GM12891 (cell line): Measurements from ENCODE around the gene ZNF248.
"Not testable (repeated sequence)": the region's sequence is repeated elsewhere in the genome, so short reads cannot be mapped to it uniquely, and the experiment has no call there.

Source experiments
- DNase-seq: peaks from one replicate; pipeline ENCODE4 v3.0.0; 2011; ENCODE audit warnings: low spot score; ENCODE audit not compliant: insufficient read length
- FAIRE-seq: peaks from 2 replicates; lab custom pipeline; 2011; peaks lifted over from hg19 to GRCh38; lab: Jason Lieb, UNC
- PAX5 ChIP-seq: IDR thresholded peaks from 2 replicates; pipeline ENCODE4 v1.6.1; 2011; ENCODE audit warnings: low read length, moderate library complexity, mild to moderate bottlenecking; ENCODE audit not compliant: insufficient read depth, severe bottlenecking
- POLR2A ChIP-seq: IDR thresholded peaks from 2 replicates; pipeline ENCODE4 v1.6.1; 2011; ENCODE audit warnings: low read depth, low read length, control low read depth
- POLR2AphosphoS5 ChIP-seq: IDR thresholded peaks from 2 replicates; pipeline ENCODE4 v1.6.1; 2011; ENCODE audit warnings: low read depth, low read length, control low read depth
- POU2F2 ChIP-seq: IDR thresholded peaks from 2 replicates; pipeline ENCODE4 v1.6.1; 2011; ENCODE audit warnings: low read depth, mild to moderate bottlenecking, control low read depth, low read length, moderate library complexity
- SPI1 ChIP-seq: IDR thresholded peaks from 2 replicates; pipeline ENCODE4 v1.6.1; 2011; ENCODE audit warnings: low read depth, low read length, control low read depth
- TAF1 ChIP-seq: IDR thresholded peaks from 2 replicates; pipeline ENCODE4 v1.6.1; 2011; ENCODE audit warnings: low read depth, low read length, control low read depth

Gene ZNF248

DNA sequence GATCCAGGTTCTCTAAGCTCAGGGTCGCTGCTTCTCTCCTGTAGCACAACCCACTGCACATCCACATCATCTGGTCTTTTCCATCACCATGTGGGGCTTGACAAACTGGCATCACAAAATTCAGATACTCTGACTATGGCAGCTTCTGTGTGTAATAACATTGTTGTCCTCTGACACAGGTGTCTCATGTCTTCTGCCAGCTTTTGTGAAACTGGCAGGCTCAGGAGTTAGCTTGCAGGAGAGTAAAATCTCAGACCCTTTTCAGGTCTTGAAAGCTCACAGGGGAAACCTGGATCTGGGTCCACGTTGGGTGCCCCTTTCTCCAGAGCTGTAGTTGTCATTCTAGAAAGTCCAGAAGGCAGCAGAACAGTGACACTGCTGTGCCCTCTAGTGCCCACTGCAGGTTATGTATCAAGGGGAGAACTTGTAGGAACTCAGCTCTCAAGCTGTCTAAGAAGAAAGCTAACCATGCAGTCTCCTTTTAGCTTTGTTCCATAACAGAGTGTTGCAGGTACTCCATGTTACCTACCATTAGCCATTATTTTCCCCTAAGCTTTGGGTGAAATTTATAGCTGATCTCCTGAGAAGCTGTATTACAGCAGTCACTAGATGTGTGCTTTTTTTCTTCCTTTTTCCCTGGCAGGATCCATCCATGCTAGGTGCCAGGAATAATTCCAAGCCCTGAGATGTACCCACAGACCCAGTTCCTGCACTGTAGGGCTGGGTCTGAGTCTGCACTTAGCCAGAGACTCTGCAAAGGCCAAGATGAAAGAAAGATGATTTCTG is 102.7 kb downstream of the ZNF248 start:
- DNase-seq: no peak
- FAIRE-seq: no peak
- TF ChIP-seq POLR2A: no peak
- TF ChIP-seq PAX5: no peak
- TF ChIP-seq POLR2AphosphoS5: no peak
- TF ChIP-seq TAF1: no peak
- no peak for TF ChIP-seq POU2F2
- no peak for TF ChIP-seq SPI1

DNA sequence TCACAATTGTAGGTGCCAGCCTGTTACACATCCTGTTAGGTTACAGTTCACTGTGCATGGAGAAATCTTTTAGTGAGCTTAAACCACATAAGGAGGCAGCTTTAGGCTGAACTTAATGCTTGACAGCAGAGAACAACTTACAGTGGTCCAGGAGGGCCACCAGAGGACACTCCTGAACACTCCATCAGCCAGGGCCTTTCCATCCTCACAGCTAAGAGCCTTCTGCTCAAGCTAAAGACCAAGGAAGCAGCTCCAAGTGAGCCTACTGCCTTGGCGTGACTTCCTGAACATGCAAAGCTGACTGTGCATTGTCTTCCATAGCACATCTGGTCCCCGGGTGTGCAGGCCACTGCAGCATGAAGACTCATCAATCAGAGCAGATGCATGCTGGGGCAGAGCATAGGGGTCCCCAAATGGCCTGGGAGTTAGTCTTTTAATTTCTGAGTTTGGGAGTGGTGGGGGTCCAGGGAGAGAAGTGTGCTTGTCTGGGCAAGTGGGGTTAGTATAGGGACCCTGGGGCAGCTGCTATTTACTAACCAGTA is 105.0 kb downstream of the ZNF248 start:
- FAIRE-seq (no peak), DNase-seq (no peak)
- no peak for TF ChIP-seq SPI1
- TF ChIP-seq PAX5: no peak
- TF ChIP-seq POLR2AphosphoS5: no peak
- no peak for TF ChIP-seq POLR2A
- TF ChIP-seq TAF1: no peak
- TF ChIP-seq POU2F2: no peak

DNA sequence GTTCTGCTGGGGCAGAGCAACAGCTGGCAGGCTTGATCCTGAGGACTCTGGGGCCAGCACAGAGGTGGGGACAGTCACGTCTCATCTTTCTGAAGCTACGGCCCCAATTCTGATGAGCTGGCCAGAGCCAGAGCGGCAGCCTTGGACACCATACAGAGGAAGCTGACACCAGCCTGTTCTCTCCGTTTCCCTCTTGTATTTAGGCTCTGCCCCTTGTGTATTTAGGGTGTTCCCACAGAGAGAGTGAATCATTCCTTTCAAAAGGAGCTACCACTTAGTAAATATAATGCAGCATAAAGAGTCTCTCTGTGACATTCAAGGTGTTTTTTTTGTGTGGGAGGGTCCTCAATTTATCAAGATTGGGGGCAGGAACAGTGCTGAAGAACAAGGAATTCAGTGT is 109.2 kb downstream of the ZNF248 start:
- no peak for DNase-seq
- TF ChIP-seq SPI1 (no peak), POLR2AphosphoS5 (no peak), POLR2A (no peak), TAF1 (no peak), PAX5 (no peak)
- no peak for FAIRE-seq

DNA sequence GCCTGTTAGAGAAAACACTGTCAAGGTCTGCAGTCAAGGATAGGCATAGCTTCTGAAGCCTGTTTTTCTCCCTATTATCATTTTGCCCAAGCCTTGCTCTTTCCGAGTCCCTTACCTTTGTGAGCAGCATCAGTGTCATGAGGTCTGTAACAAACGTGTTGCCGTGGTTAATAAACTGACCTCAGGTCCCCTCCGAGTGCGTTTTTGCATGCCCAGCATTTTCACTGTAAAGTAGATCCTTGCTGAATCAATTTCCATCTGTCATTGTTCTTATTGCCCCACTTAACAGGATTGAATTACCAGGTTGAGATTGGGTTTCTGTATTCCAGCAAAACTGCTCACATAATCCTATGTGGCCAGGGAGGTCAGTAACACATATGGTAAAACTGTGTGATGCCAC is 110.3 kb downstream of the ZNF248 start:
- FAIRE-seq (no peak), DNase-seq (no peak)
- TF ChIP-seq SPI1 (no peak), POLR2AphosphoS5 (no peak), POLR2A (no peak)

DNA sequence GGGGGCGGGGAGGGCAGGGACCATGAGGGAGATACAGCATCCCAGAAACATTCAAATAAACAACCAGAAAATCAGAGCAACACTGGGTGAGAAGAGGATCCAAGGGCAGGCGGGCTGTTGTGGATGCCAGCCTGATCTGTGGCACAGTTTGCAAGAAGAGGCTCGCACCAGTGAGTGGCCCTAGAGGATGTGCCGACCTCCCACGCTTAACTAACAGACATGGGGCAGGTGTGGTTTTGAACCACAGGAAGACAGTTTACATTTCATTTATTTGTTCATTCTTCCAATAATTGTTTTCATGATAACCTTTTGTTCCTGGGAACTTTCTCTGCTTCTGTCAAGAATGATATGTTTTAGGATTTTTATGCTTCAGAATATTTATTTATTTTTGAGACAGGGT is 115.6 kb downstream of the ZNF248 start:
- no peak for FAIRE-seq
- TF ChIP-seq POU2F2 (no peak), POLR2AphosphoS5 (no peak), PAX5 (no peak), POLR2A (no peak), SPI1 (no peak), TAF1 (no peak)
- DNase-seq: no peak

DNA sequence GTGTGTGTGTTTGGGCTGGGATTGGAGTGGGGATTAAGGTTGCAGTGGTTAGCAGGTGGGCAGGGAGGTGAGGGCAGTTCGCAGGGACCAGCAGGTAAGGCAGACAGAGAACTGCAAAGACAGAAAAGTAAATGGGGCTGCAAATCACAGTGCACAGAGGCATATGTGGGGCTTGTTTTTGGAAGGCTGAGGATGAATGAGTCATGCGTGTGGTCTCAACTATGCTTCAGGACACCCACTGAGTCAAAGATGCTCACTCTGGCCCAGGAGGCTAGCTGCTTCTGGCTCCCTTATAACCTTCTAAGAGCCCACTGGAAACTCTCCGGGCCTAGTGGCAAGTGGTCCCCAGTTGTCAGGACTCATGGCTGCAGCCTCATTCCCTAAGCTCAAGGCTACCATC is 118.2 kb downstream of the ZNF248 start:
- TF ChIP-seq POLR2AphosphoS5 (no peak), POU2F2 (no peak), SPI1 (no peak), TAF1 (no peak)
- DNase-seq (no peak), FAIRE-seq (no peak)

DNA sequence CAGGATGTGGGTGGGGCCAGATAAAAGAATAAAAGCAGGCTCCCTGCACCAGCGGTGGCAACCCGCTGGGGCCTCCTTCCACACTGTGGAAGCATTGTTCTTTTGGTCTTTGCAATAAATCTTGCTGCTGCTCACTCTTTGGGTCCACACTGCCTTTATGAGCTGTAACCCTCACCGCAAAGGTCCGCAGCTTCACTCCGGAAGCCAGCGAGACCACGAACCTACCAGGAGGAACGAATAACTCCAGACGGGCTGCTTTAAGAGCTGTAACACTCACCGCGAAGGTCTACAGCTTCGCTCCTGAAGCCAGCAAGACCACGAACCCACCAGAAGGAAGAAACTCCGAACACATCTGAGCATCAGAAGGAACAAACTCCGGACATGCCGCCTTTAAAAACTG is 119.2 kb downstream of the ZNF248 start:
- not testable (repeated sequence) for DNase-seq, FAIRE-seq

DNA sequence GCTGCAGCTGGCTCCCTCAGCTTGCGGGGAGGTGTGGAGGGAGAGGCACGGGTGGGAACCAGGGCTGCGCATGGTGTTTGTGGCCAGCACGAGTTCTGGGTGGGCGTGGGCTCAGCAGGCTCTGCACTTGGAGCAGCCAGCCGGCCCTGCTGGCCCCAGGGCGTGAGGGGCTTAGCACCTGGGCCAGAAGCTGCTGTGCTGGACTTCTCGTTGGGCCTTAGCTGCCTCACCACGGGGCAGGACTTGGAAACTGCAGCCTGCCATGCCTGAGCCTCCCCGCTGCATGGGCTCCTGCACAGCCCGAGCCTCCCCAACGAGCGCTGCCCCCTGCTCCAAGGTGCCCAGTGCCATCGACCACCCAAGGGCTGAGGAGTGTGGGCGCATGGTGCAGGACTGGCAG is 120.1 kb downstream of the ZNF248 start:
- TF ChIP-seq POLR2AphosphoS5 (no peak), SPI1 (no peak), POU2F2 (no peak), PAX5 (no peak), POLR2A (no peak), TAF1 (no peak)
- DNase-seq: no peak

DNA sequence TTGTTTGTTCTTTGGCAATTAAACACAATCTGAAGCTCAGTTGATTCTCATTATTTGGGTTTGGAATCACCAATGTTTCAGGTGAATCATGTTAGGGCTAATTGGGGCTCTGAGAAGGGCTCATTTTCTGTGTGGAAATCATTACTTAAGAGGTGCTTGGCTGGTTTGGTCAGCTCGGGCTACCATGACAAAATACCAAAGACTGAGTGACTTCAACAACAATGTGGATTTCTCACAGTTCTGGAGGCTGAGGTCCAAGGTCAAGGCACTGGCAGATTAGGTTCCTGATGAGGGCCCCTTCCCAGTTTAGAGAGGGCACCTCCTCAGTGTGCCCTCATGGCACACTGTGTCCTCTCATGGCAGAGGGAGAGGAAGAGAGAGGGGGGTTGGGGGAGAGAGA is 121.3 kb downstream of the ZNF248 start:
- TF ChIP-seq POLR2AphosphoS5: no peak
- no peak for TF ChIP-seq POU2F2
- TF ChIP-seq PAX5: no peak
- TF ChIP-seq TAF1: no peak
- TF ChIP-seq POLR2A: no peak
- TF ChIP-seq SPI1: no peak
- FAIRE-seq (no peak), DNase-seq (no peak)

More for the DNA sequence above, 120.1 kb downstream of the ZNF248 start:
- FAIRE-seq: no peak

DNA sequence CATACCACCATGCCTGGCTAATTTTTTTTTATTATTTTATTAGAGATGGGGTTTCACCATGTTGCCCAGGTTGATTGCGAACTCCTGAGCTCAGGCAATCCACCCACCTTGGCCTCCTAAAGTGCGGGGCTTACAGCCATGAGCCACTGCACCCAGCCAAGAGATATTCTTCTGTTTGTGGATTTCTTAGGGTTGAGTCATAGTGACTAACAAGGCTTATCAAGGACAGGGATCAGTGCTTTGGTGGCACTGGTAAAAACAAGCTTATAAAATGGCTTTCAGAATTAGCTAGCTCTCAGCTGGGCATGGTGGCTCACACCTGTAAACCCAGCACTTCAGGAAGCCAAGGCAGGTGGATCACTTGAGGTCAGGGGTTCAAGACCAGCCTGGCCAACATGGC is 122.4 kb downstream of the ZNF248 start:
- DNase-seq (no peak), FAIRE-seq (no peak)
- TF ChIP-seq TAF1 (no peak), POLR2A (no peak), SPI1 (no peak), PAX5 (no peak), POLR2AphosphoS5 (no peak), POU2F2 (no peak)
